HepG2 (cell line): Measurements from ENCODE around the gene WDR41. TPM values are rescaled to one million over a fixed set of nuclear protein-coding genes. Genes with fewer than 3 reads are reported as not detected.

Experiments
- ATAC-seq: fragments of 200-7000 bp; cut with Tn5 transposase; 3 replicates; pipeline ENCODE4 v1.9.1; 2020; ENCODE audit warnings: mild to moderate bottlenecking, moderate library complexity
- BruUV-seq: library from RNA; stranded (reverse); fragments of 400-500 nt; replicated peaks from 2 replicates; lab custom pipeline; 2021; lab: Mats Ljungman, UMichigan
- CTCF ChIA-PET: fragments of 300-600 bp; formaldehyde crosslinking; extraction: SDS; loops from one replicate; lab custom pipeline; 2021; ENCODE audit warnings: low total read pairs, inconsistent platforms, low intra/inter-chr PET ratio; lab: Yijun Ruan, JAX
- POLR2A ChIA-PET: fragments of 350-600 bp; sonication (Branson Sonifier 250); formaldehyde crosslinking; loops from one replicate; lab custom pipeline; 2020; ENCODE audit warnings: antibody characterized with exemption, inconsistent platforms; lab: Yijun Ruan, JAX
- DNase-seq: peaks from one replicate; pipeline ENCODE4 v3.0.0-alpha.2; 2015; ENCODE audit warnings: low spot score
- FAIRE-seq: peaks from 3 replicates; lab custom pipeline; 2011; peaks lifted over from hg19 to GRCh38; lab: Jason Lieb, UNC
- H2AFZ ChIP-seq: one replicate; pipeline ENCODE4 v1.6.1; 2011; ENCODE audit warnings: low read length, inconsistent platforms
- H3K27ac ChIP-seq: fragments of 300-600 bp; 3 replicates; pipeline ENCODE4 v1.8.0; 2011; ENCODE audit warnings: mixed run types, mild to moderate bottlenecking, mixed read lengths, low read length, inconsistent platforms; ENCODE audit not compliant: insufficient read depth; ENCODE audit errors: extremely low read length
- H3K27me3 ChIP-seq, 2 experiments: fragments of 200-600 bp in 1 of 2; 2 replicates in 1 of 2; 3 replicates in 1 of 2; pipeline versions ENCODE4 v1.6.0 to v1.8.0; 2011; ENCODE audit warnings: low read length in 2 of 2, mild to moderate bottlenecking in 2 of 2, moderate library complexity in 2 of 2, inconsistent platforms in 1 of 2; ENCODE audit not compliant: insufficient read depth in 2 of 2, control insufficient read depth in 1 of 2
- H3K36me3 ChIP-seq, 2 experiments: fragments of 200-600 bp in 1 of 2; replicated peaks in 1 of 2; 2 replicates in 1 of 2; 3 replicates in 1 of 2; pipeline versions ENCODE4 v1.5.1 to v1.8.0; 2011; ENCODE audit warnings: low read length in 2 of 2, inconsistent platforms in 1 of 2; ENCODE audit not compliant: insufficient read depth in 2 of 2, control insufficient read depth in 1 of 2
- H3K4me1 ChIP-seq: 2 replicates; pipeline ENCODE4 v1.5.1; 2012; ENCODE audit warnings: low read length, inconsistent platforms; ENCODE audit not compliant: insufficient read depth
- H3K4me2 ChIP-seq: 2 replicates; pipeline ENCODE4 v1.6.0; 2011; ENCODE audit warnings: low read depth, low read length, inconsistent platforms
- H3K4me3 ChIP-seq, 3 experiments: fragments of 200-600 bp in 1 of 3; sonication (generic), shearing (Covaris generic) in 1 of 3; replicated peaks in 1 of 3; 2 replicates each; pipeline ENCODE4 v1.5.1; 2011 to 2016; ENCODE audit warnings: low read length in 3 of 3, inconsistent platforms in 2 of 3, low read depth in 2 of 3, mild to moderate bottlenecking in 2 of 3, control low read depth in 1 of 3, mixed read lengths in 1 of 3; ENCODE audit not compliant: insufficient read depth in 1 of 3
- H3K79me2 ChIP-seq: one replicate; pipeline ENCODE4 v1.6.1; 2011; ENCODE audit warnings: low read length, inconsistent platforms; ENCODE audit not compliant: insufficient read depth
- H3K9ac ChIP-seq: 2 replicates; pipeline ENCODE4 v1.6.0; 2011; ENCODE audit warnings: mild to moderate bottlenecking, low read depth, low read length, inconsistent platforms; ENCODE audit not compliant: insufficient read depth
- H3K9me3 ChIP-seq: 2 replicates; pipeline ENCODE4 v1.5.1; 2012; ENCODE audit warnings: mild to moderate bottlenecking, low read length
- H4K20me1 ChIP-seq: 2 replicates; pipeline ENCODE4 v1.6.0; 2011; ENCODE audit warnings: inconsistent platforms, mild to moderate bottlenecking, low read length, moderate library complexity; ENCODE audit not compliant: insufficient read depth
- POLR2AphosphoS5 ChIP-seq: IDR thresholded peaks from 2 replicates; pipeline ENCODE4 v1.6.1; 2012; ENCODE audit warnings: low read depth, low read length
- SUZ12 ChIP-seq: fragments of 150-350 bp; IDR thresholded peaks from 2 replicates; pipeline ENCODE4 v1.6.1; 2014; ENCODE audit warnings: low read depth, low read length
- TBL1XR1 ChIP-seq: fragments of 150-350 bp; IDR thresholded peaks from 2 replicates; pipeline ENCODE4 v1.6.1; 2014; ENCODE audit warnings: borderline replicate concordance, low read length; ENCODE audit not compliant: partially characterized antibody
- TOPORS ChIP-seq: sonication (generic); formaldehyde crosslinking; IDR thresholded peaks from 2 replicates; pipeline ENCODE4 v1.8.0; 2023; ENCODE audit warnings: mild to moderate bottlenecking, missing genetic modification reagents
- ZNF598 ChIP-seq: sonication (generic); formaldehyde crosslinking; IDR thresholded peaks from 2 replicates; pipeline ENCODE4 v1.5.1; 2020; ENCODE audit warnings: mild to moderate bottlenecking, missing genetic modification reagents, borderline replicate concordance
- in situ Hi-C: cut with HindIII; loops from 2 replicates; pipeline ENCODE4 v1.10.0; 2017; ENCODE audit warnings: low pct_unique_long_range_greater_than_20kb; ENCODE audit not compliant: extremely low pct_ligation_motif_present
- intact Hi-C: fragments of 100-400 bp; cut with micrococcal nuclease; formaldehyde crosslinking; loops from one replicate; pipeline ENCODE4 v1.10.0; 2022; ENCODE audit not compliant: unreplicated experiment
- polyA plus RNA-seq, 8 experiments: library from polyadenylated mRNA; depleted of rRNA in 3 of 8; stranded (reverse) in 7 of 8; unstranded in 1 of 8; fragments of >200 nt; fragmentation: Illumina TruSeq in 4 of 8; extraction: Trizol in 4 of 8; gene quantifications; 2 replicates each; pipeline versions ENCODE4 v1.2.1 to v1.2.3, GENCODE V29; 2011 to 2016; ENCODE audit warnings: low read depth in 4 of 8, missing spikeins in 1 of 8, mixed read lengths in 1 of 8; ENCODE audit not compliant: insufficient read depth in 1 of 8
- total RNA-seq, 5 experiments: library from RNA; depleted of rRNA; stranded (reverse); fragments of >200 nt; fragmentation: Illumina TruSeq; extraction: Trizol; gene quantifications; 2 replicates each; pipeline ENCODE4 v1.2.3, GENCODE V29; 2016; ENCODE audit warnings: low read depth in 1 of 5
- TF ChIP-seq, protein P1 (sequence below): sonication (generic); formaldehyde crosslinking; IDR thresholded peaks from 2 replicates; pipeline ENCODE4 v1.4.0; 2020; ENCODE audit warnings: missing genetic modification reagents, borderline replicate concordance
- TF ChIP-seq, protein P2 (sequence below): fragments of 450-650 bp; IDR thresholded peaks from 2 replicates; pipeline ENCODE4 v1.6.1; 2017; ENCODE audit warnings: mild to moderate bottlenecking
- TF ChIP-seq, protein P3 (sequence below): sonication (generic); formaldehyde crosslinking; IDR thresholded peaks from 2 replicates; pipeline ENCODE4 v1.4.0; 2020; ENCODE audit warnings: missing genetic modification reagents
- TF ChIP-seq, protein P4 (sequence below): sonication (generic); formaldehyde crosslinking; IDR thresholded peaks from 2 replicates; pipeline ENCODE4 v1.8.0; 2022; ENCODE audit warnings: mild to moderate bottlenecking, missing genetic modification reagents

The WDR41 gene
- total and polyA plus RNA-seq, 2 of the 13 experiments (the other 11 are each of a cell fraction or from before 2014, with no cell fraction given): 18.9 to 39.3 TPM

DNA sequence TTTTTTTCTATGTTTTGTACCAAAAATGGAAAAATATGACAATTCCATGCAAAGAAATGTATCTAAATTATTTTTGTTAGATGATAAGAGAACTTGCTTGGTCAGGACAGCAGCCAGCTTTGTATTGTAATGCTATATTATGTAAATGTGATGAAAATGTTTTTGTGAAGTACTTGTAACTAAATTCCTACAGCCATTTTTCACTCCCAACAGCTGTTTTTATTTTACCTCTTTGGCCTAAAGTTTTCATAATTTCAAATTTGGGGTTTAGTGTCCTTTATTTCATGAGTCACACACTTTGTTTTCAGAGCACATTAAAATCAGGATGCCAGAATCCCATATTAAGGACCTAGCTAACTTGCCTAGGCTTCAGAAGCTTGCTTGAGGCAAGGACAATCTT, 64.1 kb downstream of the WDR41 start:
- intact Hi-C loops: no loop called here
- in situ Hi-C loops: no loop called here
- FAIRE-seq: no peak
- Histone ChIP-seq H3K9me3 (no peaks in the 10 kb centered on the region), H3K9ac (no peak overlapping the region), H3K4me2 (no peak overlapping the region), H3K79me2 (no peaks in the 10 kb centered on the region), H4K20me1 (no peaks in the 10 kb centered on the region), H3K4me3 (no peak overlapping the region), H3K27me3 (no peaks in the 10 kb centered on the region), H3K4me1 (peaks cover 18% of the 10 kb centered on the region), H2AFZ (no peak overlapping the region), H3K27ac (no peak overlapping the region), H3K36me3 (peaks cover 0 to 2% of the 10 kb centered on the region in 2 experiments; a peak in 2 of 5 replicates)
- ChIA-PET CTCF (no interaction called here), POLR2A (no interaction called here)
- DNase-seq: no peak
- no peak for ATAC-seq
- no TSS peak for BruUV-seq
- TF ChIP-seq, protein P1, sequence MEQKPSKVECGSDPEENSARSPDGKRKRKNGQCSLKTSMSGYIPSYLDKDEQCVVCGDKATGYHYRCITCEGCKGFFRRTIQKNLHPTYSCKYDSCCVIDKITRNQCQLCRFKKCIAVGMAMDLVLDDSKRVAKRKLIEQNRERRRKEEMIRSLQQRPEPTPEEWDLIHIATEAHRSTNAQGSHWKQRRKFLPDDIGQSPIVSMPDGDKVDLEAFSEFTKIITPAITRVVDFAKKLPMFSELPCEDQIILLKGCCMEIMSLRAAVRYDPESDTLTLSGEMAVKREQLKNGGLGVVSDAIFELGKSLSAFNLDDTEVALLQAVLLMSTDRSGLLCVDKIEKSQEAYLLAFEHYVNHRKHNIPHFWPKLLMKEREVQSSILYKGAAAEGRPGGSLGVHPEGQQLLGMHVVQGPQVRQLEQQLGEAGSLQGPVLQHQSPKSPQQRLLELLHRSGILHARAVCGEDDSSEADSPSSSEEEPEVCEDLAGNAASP (CRISPR knock-in tag): no peak
- TF ChIP-seq ZNF598: no peak
- TF ChIP-seq, protein P2, sequence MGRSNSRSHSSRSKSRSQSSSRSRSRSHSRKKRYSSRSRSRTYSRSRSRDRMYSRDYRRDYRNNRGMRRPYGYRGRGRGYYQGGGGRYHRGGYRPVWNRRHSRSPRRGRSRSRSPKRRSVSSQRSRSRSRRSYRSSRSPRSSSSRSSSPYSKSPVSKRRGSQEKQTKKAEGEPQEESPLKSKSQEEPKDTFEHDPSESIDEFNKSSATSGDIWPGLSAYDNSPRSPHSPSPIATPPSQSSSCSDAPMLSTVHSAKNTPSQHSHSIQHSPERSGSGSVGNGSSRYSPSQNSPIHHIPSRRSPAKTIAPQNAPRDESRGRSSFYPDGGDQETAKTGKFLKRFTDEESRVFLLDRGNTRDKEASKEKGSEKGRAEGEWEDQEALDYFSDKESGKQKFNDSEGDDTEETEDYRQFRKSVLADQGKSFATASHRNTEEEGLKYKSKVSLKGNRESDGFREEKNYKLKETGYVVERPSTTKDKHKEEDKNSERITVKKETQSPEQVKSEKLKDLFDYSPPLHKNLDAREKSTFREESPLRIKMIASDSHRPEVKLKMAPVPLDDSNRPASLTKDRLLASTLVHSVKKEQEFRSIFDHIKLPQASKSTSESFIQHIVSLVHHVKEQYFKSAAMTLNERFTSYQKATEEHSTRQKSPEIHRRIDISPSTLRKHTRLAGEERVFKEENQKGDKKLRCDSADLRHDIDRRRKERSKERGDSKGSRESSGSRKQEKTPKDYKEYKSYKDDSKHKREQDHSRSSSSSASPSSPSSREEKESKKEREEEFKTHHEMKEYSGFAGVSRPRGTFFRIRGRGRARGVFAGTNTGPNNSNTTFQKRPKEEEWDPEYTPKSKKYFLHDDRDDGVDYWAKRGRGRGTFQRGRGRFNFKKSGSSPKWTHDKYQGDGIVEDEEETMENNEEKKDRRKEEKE: no peak
- no peak for TF ChIP-seq SUZ12
- TF ChIP-seq, protein P3, sequence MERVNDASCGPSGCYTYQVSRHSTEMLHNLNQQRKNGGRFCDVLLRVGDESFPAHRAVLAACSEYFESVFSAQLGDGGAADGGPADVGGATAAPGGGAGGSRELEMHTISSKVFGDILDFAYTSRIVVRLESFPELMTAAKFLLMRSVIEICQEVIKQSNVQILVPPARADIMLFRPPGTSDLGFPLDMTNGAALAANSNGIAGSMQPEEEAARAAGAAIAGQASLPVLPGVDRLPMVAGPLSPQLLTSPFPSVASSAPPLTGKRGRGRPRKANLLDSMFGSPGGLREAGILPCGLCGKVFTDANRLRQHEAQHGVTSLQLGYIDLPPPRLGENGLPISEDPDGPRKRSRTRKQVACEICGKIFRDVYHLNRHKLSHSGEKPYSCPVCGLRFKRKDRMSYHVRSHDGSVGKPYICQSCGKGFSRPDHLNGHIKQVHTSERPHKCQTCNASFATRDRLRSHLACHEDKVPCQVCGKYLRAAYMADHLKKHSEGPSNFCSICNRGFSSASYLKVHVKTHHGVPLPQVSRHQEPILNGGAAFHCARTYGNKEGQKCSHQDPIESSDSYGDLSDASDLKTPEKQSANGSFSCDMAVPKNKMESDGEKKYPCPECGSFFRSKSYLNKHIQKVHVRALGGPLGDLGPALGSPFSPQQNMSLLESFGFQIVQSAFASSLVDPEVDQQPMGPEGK (CRISPR knock-in tag): no peak
- TF ChIP-seq TOPORS (CRISPR knock-in tag): no peak
- TF ChIP-seq, protein P4, sequence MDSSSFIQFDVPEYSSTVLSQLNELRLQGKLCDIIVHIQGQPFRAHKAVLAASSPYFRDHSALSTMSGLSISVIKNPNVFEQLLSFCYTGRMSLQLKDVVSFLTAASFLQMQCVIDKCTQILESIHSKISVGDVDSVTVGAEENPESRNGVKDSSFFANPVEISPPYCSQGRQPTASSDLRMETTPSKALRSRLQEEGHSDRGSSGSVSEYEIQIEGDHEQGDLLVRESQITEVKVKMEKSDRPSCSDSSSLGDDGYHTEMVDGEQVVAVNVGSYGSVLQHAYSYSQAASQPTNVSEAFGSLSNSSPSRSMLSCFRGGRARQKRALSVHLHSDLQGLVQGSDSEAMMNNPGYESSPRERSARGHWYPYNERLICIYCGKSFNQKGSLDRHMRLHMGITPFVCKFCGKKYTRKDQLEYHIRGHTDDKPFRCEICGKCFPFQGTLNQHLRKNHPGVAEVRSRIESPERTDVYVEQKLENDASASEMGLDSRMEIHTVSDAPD (CRISPR knock-in tag): no peak
- TF ChIP-seq POLR2AphosphoS5: no peak
- TF ChIP-seq TBL1XR1: no peak
- TF ChIP-seq, all 625 proteins: peak for 0
